Testis (tissue), 2 donors: Measurements from ENCODE around the gene CADM1.

Source experiments
- CTCF ChIP-seq, 3 experiments: fragments of 450-650 bp in 2 of 3; fragments of 200-600 bp in 1 of 3; sonication (generic) in 1 of 3; IDR thresholded peaks; one replicate each; pipeline ENCODE4 v1.5.1; 2016 to 2019; ENCODE audit warnings: antibody characterized with exemption in 3 of 3, mild to moderate bottlenecking in 2 of 3, moderate library complexity in 1 of 3
- POLR2A ChIP-seq: fragments of 450-650 bp; IDR thresholded peaks from one replicate; pipeline ENCODE4 v1.6.1; 2017; ENCODE audit warnings: antibody characterized with exemption, mild to moderate bottlenecking, moderate library complexity

GRCh38 chr11:115430345-115430744 lies 73.9 kb downstream of the CADM1 start:
- TF ChIP-seq CTCF (IDR thresholded peaks at IDR 0.05) (no peak), POLR2A (no peak)
